ENCODE results near the gene MEIS1.

Gene MEIS1

DNA sequence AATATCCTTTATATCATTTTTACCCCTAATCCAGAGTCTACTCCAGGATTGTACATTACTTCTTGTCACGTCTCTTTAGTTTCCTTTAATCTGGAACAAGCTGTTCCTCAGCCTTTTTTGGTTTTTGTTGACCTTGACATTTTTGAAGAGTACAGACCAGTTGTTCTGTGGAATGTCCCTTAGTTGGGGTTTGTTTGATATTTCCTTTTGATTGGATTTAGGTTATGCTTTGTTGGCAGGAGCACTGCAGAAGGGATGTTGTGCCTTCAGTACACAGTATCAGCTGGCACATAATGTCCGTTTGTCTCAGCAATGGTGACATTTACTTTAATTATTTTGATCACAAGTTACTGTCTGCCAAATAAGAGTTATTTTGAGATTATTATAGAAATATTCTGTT is 160.6 kb downstream of the MEIS1 start:
- peaks cover 4% of the 10 kb centered on the region; the same call in 1 of the 2 replicates for H3K9me3 ChIP-seq (ENCODE audit: control insufficient read depth, insufficient read depth, low read depth, low read length)
- no peak overlapping the region for H3K9ac ChIP-seq (ENCODE audit: low read length)
- no peak overlapping the region for H3K27ac ChIP-seq (ENCODE audit: low read depth, low read length)
- no peaks in the 10 kb centered on the region for H3K36me3 ChIP-seq (ENCODE audit: control insufficient read depth, insufficient read depth, low read length)
- H3K27me3 ChIP-seq (ENCODE audit: control insufficient read depth, insufficient read depth, low read length) = no peaks in the 10 kb centered on the region
- peaks cover 4% of the 10 kb centered on the region; the same call in 1 of the 2 replicates for H3K4me1 ChIP-seq (ENCODE audit: control insufficient read depth, insufficient read depth, low read length)
- H3K4me3 ChIP-seq (ENCODE audit: low read depth, low read length) = no peak overlapping the region

DNA sequence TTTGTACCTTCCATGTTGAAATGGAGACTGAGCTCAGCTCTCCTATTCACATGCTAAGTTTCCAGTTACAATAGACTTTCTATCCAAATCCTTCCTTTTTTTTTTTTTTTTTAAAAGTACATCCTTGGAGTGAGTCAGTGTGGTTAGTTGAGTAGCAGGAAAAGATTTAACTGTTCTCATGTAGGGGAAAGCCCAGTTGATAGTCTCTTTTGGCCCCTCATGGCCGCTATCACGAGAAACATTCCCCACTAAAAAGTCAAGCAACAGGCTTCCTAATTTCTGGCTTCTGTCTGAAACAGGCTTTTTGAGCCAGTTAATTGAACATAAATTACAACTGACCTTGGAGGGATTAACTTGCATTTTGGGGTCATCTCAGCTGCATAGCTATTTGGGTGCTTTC is 161.3 kb downstream of the MEIS1 start:
- H3K27me3 ChIP-seq (ENCODE audit: control insufficient read depth, insufficient read depth, low read length) = no peaks in the 10 kb centered on the region
- H3K27ac ChIP-seq (ENCODE audit: low read depth, low read length) = no peak overlapping the region

DNA sequence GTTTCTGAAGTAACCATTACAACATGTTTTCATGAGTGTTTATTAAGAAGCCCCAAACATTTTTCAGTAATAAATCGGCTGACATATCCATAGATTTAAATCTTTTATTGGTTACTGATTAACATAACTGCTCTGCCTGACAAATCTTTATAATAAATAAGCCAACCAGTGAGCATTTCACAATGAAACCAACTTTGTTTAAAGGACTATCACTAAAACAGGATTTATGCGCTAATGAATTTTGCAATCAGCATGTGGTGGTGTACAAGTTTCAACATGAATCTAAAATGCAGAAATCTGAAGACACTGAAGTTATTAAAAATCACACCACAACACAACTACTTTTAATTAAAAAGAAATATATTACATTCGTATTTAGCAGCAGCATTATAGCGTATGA is 166.7 kb downstream of the MEIS1 start:
- Histone ChIP-seq H3K9me3 (ENCODE audit: control insufficient read depth, insufficient read depth, low read depth, low read length) (peaks cover 4% of the 10 kb centered on the region; the same call in 1 of the 2 replicates), H3K4me3 (ENCODE audit: low read depth, low read length) (no peak overlapping the region), H3K27ac (ENCODE audit: low read depth, low read length) (no peak overlapping the region), H3K27me3 (ENCODE audit: control insufficient read depth, insufficient read depth, low read length) (no peaks in the 10 kb centered on the region), H3K4me1 (ENCODE audit: control insufficient read depth, insufficient read depth, low read length) (peaks cover under 1% of the 10 kb centered on the region; the same call in 1 of the 2 replicates), H3K36me3 (ENCODE audit: control insufficient read depth, insufficient read depth, low read length) (no peaks in the 10 kb centered on the region), H3K9ac (ENCODE audit: low read length) (no peak overlapping the region)

More for the DNA sequence above, 161.3 kb downstream of the MEIS1 start:
- no peaks in the 10 kb centered on the region for H3K36me3 ChIP-seq (ENCODE audit: control insufficient read depth, insufficient read depth, low read length)
- H3K4me3 ChIP-seq (ENCODE audit: low read depth, low read length) = no peak overlapping the region
- H3K4me1 ChIP-seq (ENCODE audit: control insufficient read depth, insufficient read depth, low read length) = peaks cover 4% of the 10 kb centered on the region; the same call in 1 of the 2 replicates
- H3K9ac ChIP-seq (ENCODE audit: low read length) = no peak overlapping the region
- peaks cover 4% of the 10 kb centered on the region; the same call in 1 of the 2 replicates for H3K9me3 ChIP-seq (ENCODE audit: control insufficient read depth, insufficient read depth, low read depth, low read length)

DNA sequence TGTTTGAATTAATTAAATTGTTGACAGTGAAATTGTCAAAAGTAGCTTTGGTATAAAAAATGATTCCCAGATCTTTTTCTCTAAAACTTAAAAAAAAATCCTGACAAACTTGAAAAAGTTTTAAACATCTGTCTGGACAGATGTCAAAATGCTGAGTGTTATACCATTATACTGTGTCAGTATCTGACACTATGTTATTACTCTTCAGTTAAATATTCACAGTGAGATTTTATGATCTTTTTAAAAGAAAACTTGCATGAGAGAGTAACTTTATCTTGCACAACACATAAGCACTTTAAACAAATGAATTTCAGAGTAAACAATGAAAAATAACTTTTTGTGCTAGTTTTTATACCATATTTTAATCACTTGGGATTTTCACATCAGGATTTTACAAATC is 167.4 kb downstream of the MEIS1 start:
- Histone ChIP-seq H3K27ac (ENCODE audit: low read depth, low read length) (no peak overlapping the region), H3K27me3 (ENCODE audit: control insufficient read depth, insufficient read depth, low read length) (no peaks in the 10 kb centered on the region), H3K4me3 (ENCODE audit: low read depth, low read length) (no peak overlapping the region), H3K9ac (ENCODE audit: low read length) (no peak overlapping the region), H3K36me3 (ENCODE audit: control insufficient read depth, insufficient read depth, low read length) (no peaks in the 10 kb centered on the region), H3K9me3 (ENCODE audit: control insufficient read depth, insufficient read depth, low read depth, low read length) (peaks cover 4% of the 10 kb centered on the region; the same call in 1 of the 2 replicates), H3K4me1 (ENCODE audit: control insufficient read depth, insufficient read depth, low read length) (no peaks in the 10 kb centered on the region)

DNA sequence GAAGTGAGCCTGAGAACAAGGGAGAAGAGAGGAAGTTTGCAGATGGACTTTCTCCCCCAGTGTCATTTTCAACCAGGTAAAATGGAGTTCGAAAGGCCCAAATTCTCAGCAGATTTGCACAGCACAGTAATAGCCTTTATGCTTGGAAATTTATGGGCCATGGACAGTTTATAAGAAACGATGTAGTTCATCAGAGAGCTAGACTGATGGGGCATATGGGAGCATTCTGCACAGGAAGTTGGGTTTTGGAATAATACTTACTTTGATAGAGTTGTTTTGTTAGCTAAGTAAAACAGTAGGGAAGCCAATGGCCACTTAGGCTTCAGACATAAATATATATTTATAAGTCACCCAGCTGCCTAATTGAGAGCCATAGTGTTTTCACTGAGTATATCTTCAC is 169.4 kb downstream of the MEIS1 start:
- H3K9ac ChIP-seq (ENCODE audit: low read length) = no peak overlapping the region
- H3K27ac ChIP-seq (ENCODE audit: low read depth, low read length) = no peak overlapping the region
- H3K4me1 ChIP-seq (ENCODE audit: control insufficient read depth, insufficient read depth, low read length) = no peaks in the 10 kb centered on the region
- no peak overlapping the region for H3K4me3 ChIP-seq (ENCODE audit: low read depth, low read length)
- no peaks in the 10 kb centered on the region for H3K27me3 ChIP-seq (ENCODE audit: control insufficient read depth, insufficient read depth, low read length)
- no peaks in the 10 kb centered on the region for H3K9me3 ChIP-seq (ENCODE audit: control insufficient read depth, insufficient read depth, low read depth, low read length)
- no peaks in the 10 kb centered on the region for H3K36me3 ChIP-seq (ENCODE audit: control insufficient read depth, insufficient read depth, low read length)

DNA sequence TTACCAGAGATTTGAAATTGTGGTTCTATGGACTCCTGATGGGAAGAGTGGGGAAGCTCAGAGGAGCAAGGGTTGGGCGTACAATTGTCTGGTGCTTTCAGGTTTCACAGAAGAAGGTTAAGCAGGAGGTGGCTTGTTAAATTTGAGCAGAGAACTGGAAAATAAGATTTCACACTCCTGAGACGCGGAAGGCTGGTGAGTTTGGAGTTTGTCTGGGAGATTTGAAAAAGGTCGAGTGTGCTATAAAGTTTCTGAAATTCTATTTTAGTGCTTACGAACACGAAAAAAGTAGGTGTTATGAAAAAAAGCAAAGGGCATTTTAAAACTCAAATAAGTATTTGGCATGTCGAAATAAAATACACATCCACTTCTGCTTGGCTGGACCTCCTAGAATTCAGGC is 170.1 kb downstream of the MEIS1 start:
- no peaks in the 10 kb centered on the region for H3K4me1 ChIP-seq (ENCODE audit: control insufficient read depth, insufficient read depth, low read length)
- no peaks in the 10 kb centered on the region for H3K27me3 ChIP-seq (ENCODE audit: control insufficient read depth, insufficient read depth, low read length)
- H3K9ac ChIP-seq (ENCODE audit: low read length) = no peak overlapping the region
- H3K36me3 ChIP-seq (ENCODE audit: control insufficient read depth, insufficient read depth, low read length) = no peaks in the 10 kb centered on the region
- no peaks in the 10 kb centered on the region for H3K9me3 ChIP-seq (ENCODE audit: control insufficient read depth, insufficient read depth, low read depth, low read length)
- no peak overlapping the region for H3K27ac ChIP-seq (ENCODE audit: low read depth, low read length)
- H3K4me3 ChIP-seq (ENCODE audit: low read depth, low read length) = no peak overlapping the region

DNA sequence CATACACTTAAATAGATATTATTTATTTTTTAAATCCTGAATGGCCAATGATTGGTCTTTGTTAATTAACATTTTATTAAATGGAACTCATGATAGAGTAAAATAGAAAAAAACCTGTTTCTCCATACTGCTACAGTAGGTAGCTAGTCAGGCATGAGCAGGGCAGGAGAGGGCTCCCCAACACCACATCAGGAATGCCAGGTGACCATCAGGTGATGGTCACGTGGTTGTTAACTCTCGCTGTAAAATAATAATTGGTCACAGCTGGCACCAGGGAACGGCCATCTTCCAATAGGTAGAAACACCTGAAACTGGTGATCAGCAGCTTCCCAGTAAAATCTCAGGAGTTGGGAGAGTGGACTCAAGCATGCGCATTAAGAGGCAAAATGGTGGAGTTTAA is 172.2 kb downstream of the MEIS1 start:
- no peak overlapping the region for H3K9ac ChIP-seq (ENCODE audit: low read length)
- H3K4me1 ChIP-seq (ENCODE audit: control insufficient read depth, insufficient read depth, low read length) = no peaks in the 10 kb centered on the region
- H3K9me3 ChIP-seq (ENCODE audit: control insufficient read depth, insufficient read depth, low read depth, low read length) = no peaks in the 10 kb centered on the region
- no peaks in the 10 kb centered on the region for H3K36me3 ChIP-seq (ENCODE audit: control insufficient read depth, insufficient read depth, low read length)
- no peak overlapping the region for H3K27ac ChIP-seq (ENCODE audit: low read depth, low read length)
- H3K4me3 ChIP-seq (ENCODE audit: low read depth, low read length) = no peak overlapping the region
- no peaks in the 10 kb centered on the region for H3K27me3 ChIP-seq (ENCODE audit: control insufficient read depth, insufficient read depth, low read length)
